Stimulated activated CD4-positive, alpha-beta T cell treated with anti-CD3 and anti-CD28 coated beads, TNF-alpha, amount 100 ng/mL, for 24 hours (primary cell): Measurements from ENCODE around the gene ZNF180.
A peak's percentile ranks its signal among the peaks of the same experiment; 100 is the strongest.
"Not testable (repeated sequence)": the region's sequence is repeated elsewhere in the genome, so short reads cannot be mapped to it uniquely, and the experiment has no call there.

ENCODE experiments used
- DNase-seq, 3 experiments: peaks; one replicate each; pipeline ENCODE4 v3.0.0-alpha.2; 2020; ENCODE audit warnings: low read depth in 3 of 3

ZNF180 gene

GRCh38 chr19:44499962-44500949 is at the start of gene ZNF180:
Gene ZNF180 (minus strand): TSS chr19:44500522. CDS start chr19:44497334, 3,188 bp downstream.
- DNase-seq = peak; percentile 91 to 94 (median 92)

- DNase-seq = no peak
Measured at GRCh38 chr19:44549507-44549906, 49.2 kb upstream of the ZNF180 start.

- DNase-seq = no peak
Measured at GRCh38 chr19:44548736-44549135, 48.4 kb upstream of the ZNF180 start.

DNA sequence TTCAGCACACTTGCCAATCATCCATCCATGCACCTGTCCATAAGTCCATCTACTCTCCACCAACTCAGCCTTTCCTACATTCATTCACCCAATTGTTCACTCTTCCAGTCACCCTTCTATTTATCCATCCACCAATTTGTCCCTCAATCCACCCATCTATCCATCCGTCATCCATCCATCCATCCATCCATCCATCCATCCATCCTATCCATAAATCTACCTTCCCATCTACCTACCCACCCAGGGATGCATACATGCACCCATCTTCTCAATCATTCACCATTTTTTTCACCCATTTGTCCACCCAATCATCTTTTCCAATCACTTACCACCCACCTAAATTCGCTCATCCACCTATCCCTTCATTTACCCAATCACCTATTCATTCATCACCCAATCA is 43.7 kb upstream of the ZNF180 start:
- no peak for DNase-seq

DNA sequence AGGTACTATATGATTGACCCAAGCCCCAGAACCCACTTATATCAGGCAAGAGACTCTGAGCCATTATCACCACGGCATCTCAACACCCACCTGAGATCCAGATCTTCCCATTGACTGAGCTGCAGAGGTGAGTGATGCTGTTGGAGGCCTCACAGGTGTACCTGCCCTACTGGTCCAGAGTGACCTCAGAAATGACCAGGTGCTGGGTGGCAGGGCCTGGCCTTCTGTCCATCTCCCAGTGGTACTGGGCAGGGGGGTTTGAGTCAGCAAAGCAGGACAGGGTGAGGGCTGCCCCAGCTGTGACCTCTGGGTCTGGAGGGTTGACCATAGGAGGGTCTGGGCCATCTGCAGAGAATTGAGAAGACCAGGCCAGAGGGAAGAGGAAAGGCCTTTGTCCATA is 42.3 kb upstream of the ZNF180 start:
- DNase-seq = no peak

GRCh38 chr19:44540736-44541135 is 40.4 kb upstream of the ZNF180 start:
- DNase-seq = no peak

DNA sequence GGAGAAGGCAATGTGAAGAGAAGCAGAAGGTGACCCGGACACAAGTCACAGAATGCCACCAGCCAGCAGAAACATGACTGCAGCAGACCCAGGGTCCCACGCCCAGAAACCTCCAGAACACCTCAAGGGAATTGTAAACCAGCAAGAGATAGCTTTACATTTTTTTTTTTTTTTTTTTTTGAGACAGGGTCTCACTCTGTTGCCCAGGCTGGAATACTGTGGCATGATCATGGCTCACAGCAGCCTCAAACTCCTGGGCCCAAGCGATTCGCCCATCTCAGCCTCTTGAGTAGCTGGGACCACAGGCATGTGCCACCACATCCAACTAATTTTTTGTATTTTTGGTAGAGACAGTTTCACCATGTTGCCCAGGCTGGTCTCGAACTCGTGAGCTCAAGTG is 39.7 kb upstream of the ZNF180 start:
- DNase-seq = no peak

DNA sequence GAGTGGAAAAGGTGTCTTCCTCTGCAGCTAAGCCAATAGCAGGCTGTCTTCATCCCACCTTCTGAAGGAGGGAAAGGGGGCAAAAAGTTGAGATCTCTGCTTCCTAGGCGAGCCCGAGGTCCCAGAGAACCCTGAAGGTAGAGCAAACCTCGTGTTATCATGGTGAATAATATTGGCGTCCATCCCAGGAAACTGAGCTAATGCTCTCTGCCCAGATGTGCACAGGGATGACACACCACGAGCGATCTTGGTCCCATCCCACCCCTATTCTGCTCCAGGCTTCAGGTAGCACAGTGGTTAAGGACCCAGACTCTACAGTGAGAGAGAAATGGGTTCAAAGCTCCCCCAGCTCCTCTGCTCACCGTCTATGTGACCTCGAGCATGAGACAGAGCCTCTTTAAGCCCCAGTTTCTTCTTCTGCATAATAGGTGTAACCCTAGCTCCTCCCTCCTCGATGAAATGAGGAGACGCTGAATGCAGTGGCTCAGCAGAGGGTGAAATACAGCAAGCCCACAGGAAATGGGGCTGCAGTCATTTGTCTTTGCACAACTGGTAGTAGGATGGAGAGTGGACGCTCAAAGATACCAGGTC is 39.0 kb upstream of the ZNF180 start:
- no peak for DNase-seq

DNA sequence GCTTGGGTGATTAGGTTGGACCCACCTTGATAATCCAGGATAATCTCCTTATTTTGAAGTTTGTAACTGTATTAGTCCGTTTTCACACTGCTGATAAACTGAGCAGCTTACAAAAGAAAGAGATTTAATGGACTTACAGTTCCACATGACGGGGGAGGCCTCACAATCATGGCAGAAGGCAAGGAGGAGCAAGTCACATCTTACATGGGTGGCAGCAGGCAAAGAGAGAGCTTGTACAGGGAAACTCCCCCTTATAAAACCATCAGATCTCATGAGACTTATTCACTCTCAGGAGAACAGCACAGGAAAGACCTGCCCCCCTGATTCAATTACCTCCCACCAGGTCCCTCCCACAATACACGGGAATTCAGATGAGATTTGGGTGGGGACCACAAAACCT is 35.0 kb upstream of the ZNF180 start:
- DNase-seq = not testable (repeated sequence)

- no peak for DNase-seq
Measured at GRCh38 chr19:44532819-44533218, 32.5 kb upstream of the ZNF180 start.

DNA sequence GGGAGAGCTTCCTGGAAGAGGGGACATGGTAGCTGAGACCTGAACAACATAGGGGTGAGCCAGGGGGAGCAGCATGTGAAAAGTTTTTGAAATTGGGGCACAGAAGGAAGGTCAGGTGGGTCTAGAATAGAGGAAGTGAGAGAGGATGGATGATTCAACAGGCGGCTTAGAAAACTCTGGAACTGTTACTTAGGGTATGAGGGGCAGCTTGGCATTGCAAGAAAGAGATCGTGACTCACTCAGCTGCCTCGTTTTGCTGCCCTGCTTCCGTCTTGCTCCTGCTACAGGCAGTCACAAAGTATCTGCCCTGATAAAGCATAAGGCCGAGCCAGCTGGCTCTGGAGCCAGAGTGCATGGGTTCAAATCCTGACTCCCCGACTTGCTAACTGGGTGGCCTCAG is 30.5 kb upstream of the ZNF180 start:
- no peak for DNase-seq

- DNase-seq = no peak
Measured at GRCh38 chr19:44529536-44529935, 29.2 kb upstream of the ZNF180 start, which contains the start of gene CEACAM20. Gene CEACAM20 (minus strand): TSS chr19:44529675. CDS start chr19:44529509, 166 bp downstream.

DNA sequence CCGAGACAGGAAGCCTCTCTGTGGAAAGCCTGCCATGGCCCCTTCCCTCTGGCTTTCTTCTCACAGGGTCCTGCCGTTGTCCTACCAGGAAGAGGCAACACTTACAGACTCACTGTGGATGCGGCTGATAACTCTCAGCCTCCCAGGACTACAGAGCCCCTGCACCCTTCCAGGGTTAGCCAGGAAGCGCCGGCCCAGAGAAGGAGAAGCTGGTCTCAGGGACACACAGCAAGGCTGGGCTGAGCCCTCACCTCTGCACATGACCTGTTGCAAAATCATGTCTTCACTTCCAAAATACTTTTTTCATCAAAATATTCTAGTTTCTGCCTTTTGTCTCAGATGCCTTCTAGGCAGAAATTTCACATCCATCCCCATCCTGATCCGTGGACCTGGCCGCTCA is 27.2 kb upstream of the ZNF180 start:
- DNase-seq = no peak

DNA sequence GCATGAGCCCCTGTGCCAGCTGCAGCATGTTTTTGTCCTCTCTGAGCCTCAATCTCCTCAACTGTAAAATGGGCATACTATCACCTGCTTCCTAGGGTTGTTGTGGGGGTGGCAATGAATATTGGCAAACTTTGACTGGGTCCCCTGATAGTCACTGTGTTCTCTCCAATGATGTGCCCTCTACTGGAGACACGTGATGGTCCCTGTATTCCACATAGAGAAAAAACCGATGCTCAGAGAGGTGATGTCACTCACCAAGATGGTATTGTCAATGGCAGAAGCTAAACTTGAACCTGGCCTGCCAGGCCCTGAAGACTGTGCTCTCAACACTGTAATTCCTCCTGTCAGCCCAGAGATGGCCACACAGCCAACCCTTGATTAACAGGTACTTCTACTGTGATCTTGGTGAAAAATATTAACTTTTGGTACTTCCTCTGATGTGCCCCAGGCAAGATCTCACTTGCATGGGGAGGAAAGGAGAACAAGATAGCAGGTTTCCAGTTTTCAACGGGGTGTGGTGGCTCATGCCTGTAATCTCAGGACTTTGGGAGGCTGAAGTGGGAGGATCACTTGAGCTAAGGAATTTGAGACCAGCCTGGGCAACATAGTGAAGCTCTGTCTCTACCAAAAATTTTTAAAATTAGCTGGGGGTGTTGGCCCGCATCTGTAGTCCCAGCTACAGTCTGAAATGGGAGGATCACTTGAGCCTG is 25.6 kb upstream of the ZNF180 start:
- no peak for DNase-seq

- DNase-seq = no peak
Measured at GRCh38 chr19:44521370-44521769, 21.0 kb upstream of the ZNF180 start.

DNA sequence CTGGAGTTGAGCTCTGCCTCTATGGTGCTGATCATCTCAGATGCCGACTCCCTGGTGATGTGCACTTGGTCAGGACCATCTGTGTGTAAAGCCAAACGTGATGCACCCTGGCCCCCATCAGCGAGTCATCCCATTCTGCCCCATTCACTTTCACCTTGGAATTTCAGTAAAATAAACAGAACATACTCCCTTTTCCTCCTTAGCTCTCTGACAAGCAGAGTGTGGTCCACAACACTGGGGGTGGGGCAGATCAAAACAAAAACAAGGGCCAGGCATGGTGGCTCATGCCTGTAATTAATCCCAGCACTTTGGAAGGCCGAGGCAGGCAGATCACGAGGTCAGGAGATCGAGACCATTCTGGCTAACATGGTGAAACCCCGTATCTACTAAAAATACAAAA is 16.8 kb upstream of the ZNF180 start:
- no peak for DNase-seq

GRCh38 chr19:44515907-44516306 is 15.6 kb upstream of the ZNF180 start:
- DNase-seq = no peak

GRCh38 chr19:44515031-44515430 is 14.7 kb upstream of the ZNF180 start:
- DNase-seq = no peak

DNA sequence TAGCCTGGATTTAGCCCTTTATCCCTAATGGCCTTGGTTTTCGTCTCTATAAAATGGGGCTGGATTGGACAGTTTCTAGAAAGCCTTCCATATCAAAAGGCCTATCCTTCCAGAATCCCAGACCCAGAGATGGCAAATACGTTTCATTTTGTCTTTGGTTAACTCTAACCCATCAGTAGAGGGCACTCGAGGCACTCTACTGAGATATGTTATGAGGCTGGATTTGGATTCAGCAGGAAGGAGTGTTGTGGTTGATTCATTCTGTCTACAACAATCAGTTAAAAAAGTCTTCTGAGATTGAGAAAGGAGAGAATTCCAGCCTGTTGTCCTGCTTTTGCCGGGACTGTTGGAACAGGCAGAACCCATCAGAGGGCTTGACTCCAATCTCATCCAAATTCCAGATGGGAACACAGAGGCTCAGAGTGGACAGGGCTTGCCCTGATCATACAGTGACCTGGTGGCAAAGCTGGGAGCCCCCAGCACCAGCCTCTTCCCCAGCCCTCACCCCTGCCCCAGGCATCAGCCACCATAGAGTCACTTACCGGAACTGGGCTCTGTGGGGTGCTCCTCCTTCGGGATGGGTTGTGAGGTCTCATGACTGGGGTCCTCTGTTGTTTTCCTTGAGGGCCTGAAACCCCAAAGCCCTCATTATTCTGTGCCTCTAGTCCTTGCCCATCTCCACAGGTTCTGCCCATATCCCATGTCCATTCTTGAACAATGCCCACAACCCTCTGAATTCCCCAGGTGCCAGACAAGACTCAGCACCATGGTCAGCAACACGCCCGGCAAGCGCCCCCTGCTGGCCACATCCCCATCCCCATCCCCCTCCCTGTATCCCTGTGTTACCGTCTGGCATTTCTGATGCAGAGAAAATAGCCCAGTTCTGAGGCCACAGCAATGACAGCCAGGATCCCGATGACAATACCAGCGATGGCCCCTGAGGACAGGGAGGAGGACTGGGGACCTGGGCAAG is 12.3 kb upstream of the ZNF180 start:
- DNase-seq = peak in 1 of 3 experiments; percentile 44

DNA sequence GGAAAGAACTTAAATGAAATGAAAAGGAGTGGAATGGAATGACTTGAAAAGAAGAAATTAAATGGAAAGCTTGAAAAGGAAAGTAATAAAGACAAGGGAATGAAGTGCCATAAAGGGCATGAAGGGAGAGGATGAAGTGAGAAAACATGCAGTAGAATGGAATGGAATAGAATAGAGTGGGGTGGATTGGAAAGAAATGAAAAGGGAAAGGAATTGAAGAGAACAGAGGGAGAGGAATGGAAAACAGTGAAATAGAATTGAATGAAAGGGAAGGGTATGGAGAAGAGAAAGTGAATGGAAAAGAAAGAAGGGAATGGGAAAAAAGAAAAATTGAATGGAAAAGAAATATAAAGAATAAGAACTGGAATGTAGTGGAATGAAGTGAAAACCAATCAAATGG is 9.2 kb upstream of the ZNF180 start:
- no peak for DNase-seq

DNA sequence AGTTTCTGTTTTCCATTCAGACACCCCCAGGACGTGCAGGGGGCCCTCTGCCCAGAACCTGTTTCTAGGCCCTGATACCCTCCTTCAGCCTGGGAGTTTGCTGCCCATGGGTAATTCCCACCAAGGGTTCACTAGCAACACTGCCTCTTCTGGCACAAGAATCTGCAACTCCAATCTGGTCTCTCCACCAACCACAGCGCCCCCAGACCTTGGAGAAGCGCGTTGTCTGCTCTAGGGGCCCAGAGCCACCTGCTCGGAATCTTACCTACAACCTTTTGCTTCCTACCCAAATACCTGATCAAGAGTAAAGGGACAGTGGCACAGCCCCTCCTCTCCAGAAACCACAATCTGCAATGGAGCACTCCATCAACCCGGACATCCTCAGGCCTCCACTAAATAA is 763 bp downstream of the ZNF180 start:
- DNase-seq = no peak
